Fibroblast of villous mesenchyme (primary cell): ENCODE results near the gene SPP2. TPM values are rescaled to one million over a fixed set of nuclear protein-coding genes. Genes with fewer than 3 reads are reported as not detected.

ENCODE experiments used
- DNase-seq: peaks from one replicate; pipeline ENCODE4 v3.0.0-alpha.2; 2010; ENCODE audit warnings: low read depth
- H3K4me3 ChIP-seq: 2 replicates; pipeline ENCODE4 v1.5.1; 2011; ENCODE audit warnings: low read depth, mild to moderate bottlenecking, low read length
- CTCF ChIP-seq: IDR thresholded peaks from 2 replicates; pipeline ENCODE4 v1.5.1; 2012; ENCODE audit warnings: low read depth, mild to moderate bottlenecking, low read length; ENCODE audit not compliant: insufficient read depth
- total RNA-seq: library from RNA; depleted of rRNA; stranded (reverse); fragments of >200 nt; gene quantifications from 2 replicates; pipeline ENCODE4 v1.2.3, GENCODE V29; 2012

The SPP2 gene
- total RNA-seq, 1 donor: not detected

GRCh38 chr2:234051374-234052070 lies 1.0 kb downstream of the SPP2 start:
- TF ChIP-seq CTCF: no peak
- no peak for DNase-seq
- H3K4me3 ChIP-seq: no peak overlapping the region

- DNase-seq: no peak
- TF ChIP-seq CTCF: no peak
- H3K4me3 ChIP-seq: no peak overlapping the region
Measured at GRCh38 chr2:234058881-234059280, 8.4 kb downstream of the SPP2 start.

- no peak for TF ChIP-seq CTCF
- no peak for DNase-seq
- H3K4me3 ChIP-seq: no peak overlapping the region
Measured at GRCh38 chr2:234060236-234060635, 9.7 kb downstream of the SPP2 start.

- TF ChIP-seq CTCF: no peak
- no peak overlapping the region for H3K4me3 ChIP-seq
Measured at GRCh38 chr2:234061624-234062257, 11.2 kb downstream of the SPP2 start.

GRCh38 chr2:234066587-234066986 lies 16.1 kb downstream of the SPP2 start:
- DNase-seq: no peak
- TF ChIP-seq CTCF: no peak
- H3K4me3 ChIP-seq: no peak overlapping the region

More at GRCh38 chr2:234061624-234062257, 11.2 kb downstream of the SPP2 start:
- no peak for DNase-seq

GRCh38 chr2:234071664-234072063 lies 21.2 kb downstream of the SPP2 start:
- DNase-seq: no peak
- TF ChIP-seq CTCF: no peak
- H3K4me3 ChIP-seq: no peak overlapping the region
